ENCODE data around the gene GCSH.

The GCSH gene

DNA sequence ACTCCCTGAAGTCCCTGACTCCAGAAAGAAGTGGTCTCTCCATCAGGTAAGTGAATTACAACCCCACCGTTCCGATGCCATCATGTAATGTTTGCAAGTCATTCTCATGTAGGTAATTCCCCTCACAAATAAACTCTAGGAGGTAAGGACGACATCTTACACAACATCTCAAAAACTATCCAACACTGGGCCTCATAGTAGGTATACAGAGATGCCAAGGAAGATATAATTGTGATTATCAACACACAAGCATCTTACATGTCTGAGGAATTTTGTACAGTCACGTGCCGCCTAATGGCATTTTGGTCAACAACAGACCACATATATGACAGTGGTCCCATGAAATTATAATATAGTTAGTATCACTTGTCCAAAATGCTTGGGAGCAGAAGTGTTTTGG lies 7.4 kb downstream of the GCSH start:
- H4K20me1 ChIP-seq (ENCODE audit: insufficient read depth, low read length), result no peaks in the 10 kb centered on the region
- H3K4me3 ChIP-seq (ENCODE audit: low read length), result no peak overlapping the region
- no peak overlapping the region for H3K9ac ChIP-seq (ENCODE audit: low read length)
- H3K4me1 ChIP-seq (ENCODE audit: low read length), result no peaks in the 10 kb centered on the region
- TF ChIP-seq EZH2phosphoT487 (IDR thresholded peaks at IDR 0.05; ENCODE audit: low read length) (no peak), EZH2 (optimal IDR thresholded peaks at IDR 0.05; ENCODE audit: low read depth, low read length) (no peak)
- TF ChIP-seq, protein P1, sequence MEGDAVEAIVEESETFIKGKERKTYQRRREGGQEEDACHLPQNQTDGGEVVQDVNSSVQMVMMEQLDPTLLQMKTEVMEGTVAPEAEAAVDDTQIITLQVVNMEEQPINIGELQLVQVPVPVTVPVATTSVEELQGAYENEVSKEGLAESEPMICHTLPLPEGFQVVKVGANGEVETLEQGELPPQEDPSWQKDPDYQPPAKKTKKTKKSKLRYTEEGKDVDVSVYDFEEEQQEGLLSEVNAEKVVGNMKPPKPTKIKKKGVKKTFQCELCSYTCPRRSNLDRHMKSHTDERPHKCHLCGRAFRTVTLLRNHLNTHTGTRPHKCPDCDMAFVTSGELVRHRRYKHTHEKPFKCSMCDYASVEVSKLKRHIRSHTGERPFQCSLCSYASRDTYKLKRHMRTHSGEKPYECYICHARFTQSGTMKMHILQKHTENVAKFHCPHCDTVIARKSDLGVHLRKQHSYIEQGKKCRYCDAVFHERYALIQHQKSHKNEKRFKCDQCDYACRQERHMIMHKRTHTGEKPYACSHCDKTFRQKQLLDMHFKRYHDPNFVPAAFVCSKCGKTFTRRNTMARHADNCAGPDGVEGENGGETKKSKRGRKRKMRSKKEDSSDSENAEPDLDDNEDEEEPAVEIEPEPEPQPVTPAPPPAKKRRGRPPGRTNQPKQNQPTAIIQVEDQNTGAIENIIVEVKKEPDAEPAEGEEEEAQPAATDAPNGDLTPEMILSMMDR (IDR thresholded peaks at IDR 0.05; ENCODE audit: low read length), result no peak
- H3K79me2 ChIP-seq (ENCODE audit: low read length), result no peaks in the 10 kb centered on the region
- H3K27me3 ChIP-seq (replicated peaks; ENCODE audit: insufficient read depth, low read length), result no peaks in the 10 kb centered on the region
- no peak overlapping the region for H3K4me2 ChIP-seq (ENCODE audit: low read depth, low read length)
- no peaks in the 10 kb centered on the region for H3K36me3 ChIP-seq (replicated peaks; ENCODE audit: insufficient read depth, low read length)
- H3K9me2 ChIP-seq (replicated peaks; ENCODE audit: insufficient read depth, low read length), result no peaks in the 10 kb centered on the region
- no peak for DNase-seq
- no peaks in the 10 kb centered on the region for H3K9me3 ChIP-seq (replicated peaks; ENCODE audit: insufficient read depth, low read length)
- H3K27ac ChIP-seq (ENCODE audit: low read length), result no peak overlapping the region
- H2AFZ ChIP-seq (ENCODE audit: low read length), result no peak overlapping the region
- H3F3A ChIP-seq (ENCODE audit: insufficient read depth, low read length), result no peaks in the 10 kb centered on the region

GRCh38 chr16:81081014-81081413 lies 15.2 kb downstream of the GCSH start:
- no peaks in the 10 kb centered on the region for H3F3A ChIP-seq (ENCODE audit: insufficient read depth, low read length)
- no peaks in the 10 kb centered on the region for H4K20me1 ChIP-seq (ENCODE audit: insufficient read depth, low read length)
- no peak for DNase-seq
- H3K27ac ChIP-seq (ENCODE audit: low read length), result no peak overlapping the region
- H3K9me2 ChIP-seq (replicated peaks; ENCODE audit: insufficient read depth, low read length), result no peaks in the 10 kb centered on the region
- H3K79me2 ChIP-seq (ENCODE audit: low read length), result no peaks in the 10 kb centered on the region
- TF ChIP-seq, protein P1 (IDR thresholded peaks at IDR 0.05; ENCODE audit: low read length), result no peak
- no peak for TF ChIP-seq EZH2 (optimal IDR thresholded peaks at IDR 0.05; ENCODE audit: low read depth, low read length)
- TF ChIP-seq EZH2phosphoT487 (IDR thresholded peaks at IDR 0.05; ENCODE audit: low read length), result no peak
- no peak overlapping the region for H3K4me2 ChIP-seq (ENCODE audit: low read depth, low read length)
- no peaks in the 10 kb centered on the region for H3K36me3 ChIP-seq (replicated peaks; ENCODE audit: insufficient read depth, low read length)
- no peak overlapping the region for H3K9ac ChIP-seq (ENCODE audit: low read length)
- H3K4me1 ChIP-seq (ENCODE audit: low read length), result no peaks in the 10 kb centered on the region
- no peaks in the 10 kb centered on the region for H3K9me3 ChIP-seq (replicated peaks; ENCODE audit: insufficient read depth, low read length)
- no peak overlapping the region for H2AFZ ChIP-seq (ENCODE audit: low read length)
- H3K4me3 ChIP-seq (ENCODE audit: low read length), result no peak overlapping the region
- H3K27me3 ChIP-seq (replicated peaks; ENCODE audit: insufficient read depth, low read length), result no peaks in the 10 kb centered on the region

DNA sequence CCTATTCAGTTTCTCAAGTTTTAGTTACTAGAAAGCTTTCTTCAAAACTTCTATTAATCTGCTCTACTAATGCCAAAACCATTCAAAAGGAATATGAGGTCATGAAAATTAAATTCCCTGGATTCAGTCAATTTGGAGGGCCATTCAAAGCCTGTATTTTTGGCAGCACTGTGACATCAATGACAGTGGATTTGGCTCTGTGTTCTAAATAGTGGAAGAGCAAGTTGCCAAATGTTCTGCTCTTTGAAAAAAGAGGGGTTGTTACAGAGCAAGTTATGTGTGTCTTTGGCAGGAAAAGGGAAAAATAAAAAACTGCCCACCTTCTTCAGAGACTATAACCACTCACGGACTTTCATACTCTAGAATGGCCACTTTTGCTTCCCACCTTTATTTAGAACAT lies 16.0 kb downstream of the GCSH start:
- Histone ChIP-seq H3K27ac (ENCODE audit: low read length) (no peak overlapping the region), H3K9me3 (replicated peaks; ENCODE audit: insufficient read depth, low read length) (no peaks in the 10 kb centered on the region), H3K36me3 (replicated peaks; ENCODE audit: insufficient read depth, low read length) (no peaks in the 10 kb centered on the region), H4K20me1 (ENCODE audit: insufficient read depth, low read length) (no peaks in the 10 kb centered on the region), H3K27me3 (replicated peaks; ENCODE audit: insufficient read depth, low read length) (no peaks in the 10 kb centered on the region), H2AFZ (ENCODE audit: low read length) (no peak overlapping the region), H3K79me2 (ENCODE audit: low read length) (no peaks in the 10 kb centered on the region), H3K9me2 (replicated peaks; ENCODE audit: insufficient read depth, low read length) (no peaks in the 10 kb centered on the region), H3K4me1 (ENCODE audit: low read length) (no peaks in the 10 kb centered on the region), H3K4me2 (ENCODE audit: low read depth, low read length) (no peak overlapping the region), H3K9ac (ENCODE audit: low read length) (no peak overlapping the region), H3F3A (ENCODE audit: insufficient read depth, low read length) (no peaks in the 10 kb centered on the region), H3K4me3 (ENCODE audit: low read length) (no peak overlapping the region)
- no peak for DNase-seq
- no peak for TF ChIP-seq EZH2phosphoT487 (IDR thresholded peaks at IDR 0.05; ENCODE audit: low read length)
- no peak for TF ChIP-seq EZH2 (optimal IDR thresholded peaks at IDR 0.05; ENCODE audit: low read depth, low read length)
- TF ChIP-seq, protein P1 (IDR thresholded peaks at IDR 0.05; ENCODE audit: low read length), result no peak
